HepG2 (cell line): ENCODE data around the gene ZBTB2. TPM values are rescaled to one million over a fixed set of nuclear protein-coding genes. Genes with fewer than 3 reads are reported as not detected.

Experiments used
- AHR ChIP-seq: IDR thresholded peaks from 2 replicates; pipeline ENCODE4 v1.6.1; 2018; ENCODE audit warnings: missing genetic modification reagents, missing compliant biosample characterization
- CEBPG ChIP-seq: IDR thresholded peaks from 2 replicates; pipeline ENCODE4 v1.6.1; 2016
- FOXM1 ChIP-seq: sonication (generic); formaldehyde crosslinking; IDR thresholded peaks from 2 replicates; pipeline ENCODE4 v1.5.0; 2020; ENCODE audit warnings: missing genetic modification reagents
- GZF1 ChIP-seq: sonication (generic); formaldehyde crosslinking; IDR thresholded peaks from 2 replicates; pipeline ENCODE4 v1.5.1; 2020; ENCODE audit warnings: mild to moderate bottlenecking, missing genetic modification reagents
- HOXA5 ChIP-seq: sonication (generic); formaldehyde crosslinking; IDR thresholded peaks from 2 replicates; pipeline ENCODE4 v1.4.0; 2020; ENCODE audit warnings: missing genetic modification reagents
- JARID2 ChIP-seq: sonication (generic); formaldehyde crosslinking; IDR thresholded peaks from 2 replicates; pipeline ENCODE4 v1.8.1; 2023; ENCODE audit warnings: missing genetic modification reagents, inconsistent platforms; ENCODE audit not compliant: insufficient replicate concordance
- NCOA1 ChIP-seq: sonication (generic); formaldehyde crosslinking; IDR thresholded peaks from 2 replicates; pipeline ENCODE4 v1.9.0; 2021; ENCODE audit warnings: missing genetic modification reagents
- RBAK ChIP-seq: sonication (generic); formaldehyde crosslinking; IDR thresholded peaks from 2 replicates; pipeline ENCODE4 v1.5.1; 2020; ENCODE audit warnings: mild to moderate bottlenecking, missing genetic modification reagents
- SNAI1 ChIP-seq: sonication (generic); formaldehyde crosslinking; IDR thresholded peaks from 2 replicates; pipeline ENCODE4 v1.5.0; 2020; ENCODE audit warnings: mild to moderate bottlenecking, missing genetic modification reagents, borderline replicate concordance
- SP2 ChIP-seq: sonication (generic); formaldehyde crosslinking; IDR thresholded peaks from 2 replicates; pipeline ENCODE4 v1.5.1; 2020; ENCODE audit warnings: mild to moderate bottlenecking, missing genetic modification reagents
- TEAD2 ChIP-seq: sonication (generic); formaldehyde crosslinking; IDR thresholded peaks from 2 replicates; pipeline ENCODE4 v1.9.0; 2021; ENCODE audit warnings: missing genetic modification reagents
- ZBTB1 ChIP-seq: sonication (generic); formaldehyde crosslinking; IDR thresholded peaks from 2 replicates; pipeline ENCODE4 v1.4.0; 2020; ENCODE audit warnings: missing genetic modification reagents, borderline replicate concordance
- ZFX ChIP-seq: sonication (generic); formaldehyde crosslinking; IDR thresholded peaks from 2 replicates; pipeline ENCODE4 v1.4.0; 2020; ENCODE audit warnings: mild to moderate bottlenecking, low read depth, missing genetic modification reagents, moderate library complexity
- ZNF256 ChIP-seq: sonication (generic); formaldehyde crosslinking; conservative IDR thresholded peaks from 2 replicates; pipeline ENCODE4 v1.4.0; 2020; ENCODE audit warnings: missing genetic modification reagents
- ZNF264 ChIP-seq: sonication (generic); formaldehyde crosslinking; IDR thresholded peaks from 2 replicates; pipeline ENCODE4 v1.4.0; 2020; ENCODE audit warnings: missing genetic modification reagents
- ZNF33A ChIP-seq: sonication (generic); formaldehyde crosslinking; IDR thresholded peaks from 2 replicates; pipeline ENCODE4 v1.5.1; 2020; ENCODE audit warnings: missing genetic modification reagents, mild to moderate bottlenecking, moderate library complexity, borderline replicate concordance
- ZSCAN30 ChIP-seq: sonication (generic); formaldehyde crosslinking; IDR thresholded peaks from 2 replicates; pipeline ENCODE4 v1.5.0; 2020; ENCODE audit warnings: mild to moderate bottlenecking, missing genetic modification reagents
- polyA plus RNA-seq, 8 experiments: library from polyadenylated mRNA; depleted of rRNA in 3 of 8; stranded (reverse) in 7 of 8; unstranded in 1 of 8; fragments of >200 nt; fragmentation: Illumina TruSeq in 4 of 8; extraction: Trizol in 4 of 8; gene quantifications; 2 replicates each; pipeline versions ENCODE4 v1.2.1 to v1.2.3, GENCODE V29; 2011 to 2016; ENCODE audit warnings: low read depth in 4 of 8, missing spikeins in 1 of 8, mixed read lengths in 1 of 8; ENCODE audit not compliant: insufficient read depth in 1 of 8
- total RNA-seq, 5 experiments: library from RNA; depleted of rRNA; stranded (reverse); fragments of >200 nt; fragmentation: Illumina TruSeq; extraction: Trizol; gene quantifications; 2 replicates each; pipeline ENCODE4 v1.2.3, GENCODE V29; 2016; ENCODE audit warnings: low read depth in 1 of 5
- TF ChIP-seq, protein P1 (sequence below): sonication (generic); formaldehyde crosslinking; IDR thresholded peaks from 2 replicates; pipeline ENCODE4 v1.9.0; 2021; ENCODE audit warnings: mild to moderate bottlenecking, missing genetic modification reagents
- TF ChIP-seq, protein P2 (sequence below): sonication (generic); formaldehyde crosslinking; IDR thresholded peaks from 2 replicates; pipeline ENCODE4 v1.5.1; 2020; ENCODE audit warnings: mild to moderate bottlenecking, missing genetic modification reagents, borderline replicate concordance
- TF ChIP-seq, protein P3 (sequence below): sonication (generic); formaldehyde crosslinking; IDR thresholded peaks from 2 replicates; pipeline ENCODE4 v1.8.0; 2022; ENCODE audit warnings: mild to moderate bottlenecking, missing genetic modification reagents
- TF ChIP-seq, protein P4 (sequence below): sonication (generic); formaldehyde crosslinking; IDR thresholded peaks from 2 replicates; pipeline ENCODE4 v1.4.0; 2020; ENCODE audit warnings: low read depth, mild to moderate bottlenecking, missing genetic modification reagents

ZBTB2 gene
- total and polyA plus RNA-seq, 2 of the 13 experiments (the other 11 are each of a cell fraction or from before 2014, with no cell fraction given): 15.4 to 22.8 TPM

DNA sequence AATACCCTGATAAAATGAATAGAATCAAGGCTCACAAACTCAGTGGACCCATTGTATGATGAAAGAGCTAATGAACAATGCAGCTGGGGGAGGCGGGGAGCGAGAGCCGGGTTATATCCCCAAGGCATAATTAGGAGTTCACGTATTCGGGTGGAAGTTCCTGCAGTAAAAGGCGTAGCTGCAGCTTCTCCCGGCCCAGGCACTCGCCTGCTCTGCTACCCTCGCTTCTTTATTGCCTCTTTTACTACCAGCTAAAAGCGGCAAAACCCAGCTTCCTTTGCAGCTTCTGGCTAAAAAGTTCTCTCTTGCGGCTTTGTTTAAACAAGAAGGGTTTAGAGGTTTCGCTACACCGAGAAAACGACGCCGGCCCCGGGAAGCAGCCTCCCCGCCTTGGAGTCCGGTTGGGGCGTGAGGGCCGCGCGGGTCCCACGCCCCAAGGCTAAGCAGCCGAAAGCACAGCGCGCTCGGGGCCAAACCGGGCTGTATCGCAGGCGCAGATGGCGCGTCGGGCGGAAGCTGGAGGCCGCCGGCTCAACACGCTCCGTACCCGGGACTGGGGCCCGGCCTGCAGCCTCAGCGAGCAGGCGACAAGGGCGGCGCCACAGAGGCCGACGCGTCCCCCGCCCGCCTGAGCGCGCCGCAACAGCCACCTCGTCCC, 1.6 kb downstream of the ZBTB2 start (continued):
- TF ChIP-seq, protein P1, sequence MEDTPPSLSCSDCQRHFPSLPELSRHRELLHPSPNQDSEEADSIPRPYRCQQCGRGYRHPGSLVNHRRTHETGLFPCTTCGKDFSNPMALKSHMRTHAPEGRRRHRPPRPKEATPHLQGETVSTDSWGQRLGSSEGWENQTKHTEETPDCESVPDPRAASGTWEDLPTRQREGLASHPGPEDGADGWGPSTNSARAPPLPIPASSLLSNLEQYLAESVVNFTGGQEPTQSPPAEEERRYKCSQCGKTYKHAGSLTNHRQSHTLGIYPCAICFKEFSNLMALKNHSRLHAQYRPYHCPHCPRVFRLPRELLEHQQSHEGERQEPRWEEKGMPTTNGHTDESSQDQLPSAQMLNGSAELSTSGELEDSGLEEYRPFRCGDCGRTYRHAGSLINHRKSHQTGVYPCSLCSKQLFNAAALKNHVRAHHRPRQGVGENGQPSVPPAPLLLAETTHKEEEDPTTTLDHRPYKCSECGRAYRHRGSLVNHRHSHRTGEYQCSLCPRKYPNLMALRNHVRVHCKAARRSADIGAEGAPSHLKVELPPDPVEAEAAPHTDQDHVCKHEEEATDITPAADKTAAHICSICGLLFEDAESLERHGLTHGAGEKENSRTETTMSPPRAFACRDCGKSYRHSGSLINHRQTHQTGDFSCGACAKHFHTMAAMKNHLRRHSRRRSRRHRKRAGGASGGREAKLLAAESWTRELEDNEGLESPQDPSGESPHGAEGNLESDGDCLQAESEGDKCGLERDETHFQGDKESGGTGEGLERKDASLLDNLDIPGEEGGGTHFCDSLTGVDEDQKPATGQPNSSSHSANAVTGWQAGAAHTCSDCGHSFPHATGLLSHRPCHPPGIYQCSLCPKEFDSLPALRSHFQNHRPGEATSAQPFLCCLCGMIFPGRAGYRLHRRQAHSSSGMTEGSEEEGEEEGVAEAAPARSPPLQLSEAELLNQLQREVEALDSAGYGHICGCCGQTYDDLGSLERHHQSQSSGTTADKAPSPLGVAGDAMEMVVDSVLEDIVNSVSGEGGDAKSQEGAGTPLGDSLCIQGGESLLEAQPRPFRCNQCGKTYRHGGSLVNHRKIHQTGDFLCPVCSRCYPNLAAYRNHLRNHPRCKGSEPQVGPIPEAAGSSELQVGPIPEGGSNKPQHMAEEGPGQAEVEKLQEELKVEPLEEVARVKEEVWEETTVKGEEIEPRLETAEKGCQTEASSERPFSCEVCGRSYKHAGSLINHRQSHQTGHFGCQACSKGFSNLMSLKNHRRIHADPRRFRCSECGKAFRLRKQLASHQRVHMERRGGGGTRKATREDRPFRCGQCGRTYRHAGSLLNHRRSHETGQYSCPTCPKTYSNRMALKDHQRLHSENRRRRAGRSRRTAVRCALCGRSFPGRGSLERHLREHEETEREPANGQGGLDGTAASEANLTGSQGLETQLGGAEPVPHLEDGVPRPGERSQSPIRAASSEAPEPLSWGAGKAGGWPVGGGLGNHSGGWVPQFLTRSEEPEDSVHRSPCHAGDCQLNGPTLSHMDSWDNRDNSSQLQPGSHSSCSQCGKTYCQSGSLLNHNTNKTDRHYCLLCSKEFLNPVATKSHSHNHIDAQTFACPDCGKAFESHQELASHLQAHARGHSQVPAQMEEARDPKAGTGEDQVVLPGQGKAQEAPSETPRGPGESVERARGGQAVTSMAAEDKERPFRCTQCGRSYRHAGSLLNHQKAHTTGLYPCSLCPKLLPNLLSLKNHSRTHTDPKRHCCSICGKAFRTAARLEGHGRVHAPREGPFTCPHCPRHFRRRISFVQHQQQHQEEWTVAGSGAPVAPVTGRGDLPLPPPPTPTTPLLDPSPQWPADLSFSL (CRISPR knock-in tag): no peak
- TF ChIP-seq ZNF264 (peak; percentile 77), ZSCAN30 (CRISPR knock-in tag) (peak; percentile 67; the same call in 1 of the 2 replicates), ZBTB1 (CRISPR knock-in tag) (no peak), AHR (CRISPR knock-in tag) (peak; percentile 91), SNAI1 (CRISPR knock-in tag) (peak; percentile 59; the same call in 1 of the 2 replicates), GZF1 (0 out of 2 replicates have a peak, but pooled peaks have one; percentile 75), ZFX (CRISPR knock-in tag) (peak; percentile 98), FOXM1 (CRISPR knock-in tag) (0 out of 2 replicates have a peak, but pooled peaks have one; percentile 29), ZNF33A (no peak), JARID2 (CRISPR knock-in tag) (no peak), TEAD2 (CRISPR knock-in tag) (no peak), HOXA5 (peak; percentile 92), SP2 (peak; percentile 55; the same call in 1 of the 2 replicates), ZNF256 (CRISPR knock-in tag) (peak; percentile 74; the same call in 1 of the 2 replicates), RBAK (CRISPR knock-in tag) (no peak), NCOA1 (CRISPR knock-in tag) (no peak), CEBPG (CRISPR knock-in tag) (peak; percentile 13; the same call in 1 of the 2 replicates)
- TF ChIP-seq, protein P2, sequence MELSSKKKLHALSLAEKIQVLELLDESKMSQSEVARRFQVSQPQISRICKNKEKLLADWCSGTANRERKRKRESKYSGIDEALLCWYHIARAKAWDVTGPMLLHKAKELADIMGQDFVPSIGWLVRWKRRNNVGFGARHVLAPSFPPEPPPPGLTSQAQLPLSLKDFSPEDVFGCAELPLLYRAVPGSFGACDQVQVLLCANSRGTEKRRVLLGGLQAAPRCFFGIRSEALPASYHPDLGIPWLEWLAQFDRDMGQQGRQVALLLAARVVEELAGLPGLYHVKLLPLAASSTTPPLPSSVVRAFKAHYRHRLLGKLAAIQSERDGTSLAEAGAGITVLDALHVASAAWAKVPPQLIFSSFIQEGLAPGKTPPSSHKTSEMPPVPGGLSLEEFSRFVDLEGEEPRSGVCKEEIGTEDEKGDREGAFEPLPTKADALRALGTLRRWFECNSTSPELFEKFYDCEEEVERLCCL (CRISPR knock-in tag): no peak
- TF ChIP-seq, protein P3, sequence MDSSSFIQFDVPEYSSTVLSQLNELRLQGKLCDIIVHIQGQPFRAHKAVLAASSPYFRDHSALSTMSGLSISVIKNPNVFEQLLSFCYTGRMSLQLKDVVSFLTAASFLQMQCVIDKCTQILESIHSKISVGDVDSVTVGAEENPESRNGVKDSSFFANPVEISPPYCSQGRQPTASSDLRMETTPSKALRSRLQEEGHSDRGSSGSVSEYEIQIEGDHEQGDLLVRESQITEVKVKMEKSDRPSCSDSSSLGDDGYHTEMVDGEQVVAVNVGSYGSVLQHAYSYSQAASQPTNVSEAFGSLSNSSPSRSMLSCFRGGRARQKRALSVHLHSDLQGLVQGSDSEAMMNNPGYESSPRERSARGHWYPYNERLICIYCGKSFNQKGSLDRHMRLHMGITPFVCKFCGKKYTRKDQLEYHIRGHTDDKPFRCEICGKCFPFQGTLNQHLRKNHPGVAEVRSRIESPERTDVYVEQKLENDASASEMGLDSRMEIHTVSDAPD (CRISPR knock-in tag): no peak
- TF ChIP-seq, protein P4, sequence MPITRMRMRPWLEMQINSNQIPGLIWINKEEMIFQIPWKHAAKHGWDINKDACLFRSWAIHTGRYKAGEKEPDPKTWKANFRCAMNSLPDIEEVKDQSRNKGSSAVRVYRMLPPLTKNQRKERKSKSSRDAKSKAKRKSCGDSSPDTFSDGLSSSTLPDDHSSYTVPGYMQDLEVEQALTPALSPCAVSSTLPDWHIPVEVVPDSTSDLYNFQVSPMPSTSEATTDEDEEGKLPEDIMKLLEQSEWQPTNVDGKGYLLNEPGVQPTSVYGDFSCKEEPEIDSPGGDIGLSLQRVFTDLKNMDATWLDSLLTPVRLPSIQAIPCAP: no peak
